ENCODE results near the gene CALN1. TPM values are rescaled to one million over a fixed set of nuclear protein-coding genes. Genes with fewer than 3 reads are reported as not detected.

Gene CALN1
- total and polyA plus RNA-seq, 2 of the 8 experiments (the other 6 are each of a cell fraction or from before 2014, with no cell fraction given): 6.4 to 15.2 TPM

DNA sequence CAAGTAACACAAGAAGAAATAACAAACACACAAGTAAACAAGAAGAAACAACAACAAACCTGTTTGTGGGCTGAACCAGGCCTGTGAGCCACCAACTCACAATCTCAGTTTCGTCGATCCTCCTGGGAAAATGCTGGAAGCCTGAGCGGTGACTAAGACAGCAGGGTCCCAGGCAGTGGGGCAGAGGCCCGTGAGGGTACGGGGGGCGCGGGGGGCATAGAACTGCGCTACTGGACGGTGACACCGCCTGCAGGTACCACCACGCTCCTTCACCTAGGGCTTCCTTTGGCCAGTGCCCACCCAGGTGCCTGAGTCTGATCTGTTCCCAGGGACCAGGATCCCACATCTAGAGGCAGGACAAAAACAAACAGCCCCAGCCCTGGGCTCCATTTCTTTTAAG, 3.4 kb upstream of the CALN1 start (continued):
- TF ChIP-seq EP300 (IDR thresholded peaks at IDR 0.05; ENCODE audit: borderline replicate concordance in 1 of 2, low read depth in 2 of 2, low read length in 2 of 2): no peak
- TF ChIP-seq NRF1 (IDR thresholded peaks at IDR 0.05; ENCODE audit: low read depth, low read length): no peak
- no peak for TF ChIP-seq NANOG (IDR thresholded peaks at IDR 0.05; ENCODE audit: insufficient read depth, low read depth, low read length, poor library complexity, severe bottlenecking)
- no peak for TF ChIP-seq SAP30 (IDR thresholded peaks at IDR 0.05; ENCODE audit: insufficient read depth, insufficient replicate concordance, low read length)
- TF ChIP-seq, protein P1, sequence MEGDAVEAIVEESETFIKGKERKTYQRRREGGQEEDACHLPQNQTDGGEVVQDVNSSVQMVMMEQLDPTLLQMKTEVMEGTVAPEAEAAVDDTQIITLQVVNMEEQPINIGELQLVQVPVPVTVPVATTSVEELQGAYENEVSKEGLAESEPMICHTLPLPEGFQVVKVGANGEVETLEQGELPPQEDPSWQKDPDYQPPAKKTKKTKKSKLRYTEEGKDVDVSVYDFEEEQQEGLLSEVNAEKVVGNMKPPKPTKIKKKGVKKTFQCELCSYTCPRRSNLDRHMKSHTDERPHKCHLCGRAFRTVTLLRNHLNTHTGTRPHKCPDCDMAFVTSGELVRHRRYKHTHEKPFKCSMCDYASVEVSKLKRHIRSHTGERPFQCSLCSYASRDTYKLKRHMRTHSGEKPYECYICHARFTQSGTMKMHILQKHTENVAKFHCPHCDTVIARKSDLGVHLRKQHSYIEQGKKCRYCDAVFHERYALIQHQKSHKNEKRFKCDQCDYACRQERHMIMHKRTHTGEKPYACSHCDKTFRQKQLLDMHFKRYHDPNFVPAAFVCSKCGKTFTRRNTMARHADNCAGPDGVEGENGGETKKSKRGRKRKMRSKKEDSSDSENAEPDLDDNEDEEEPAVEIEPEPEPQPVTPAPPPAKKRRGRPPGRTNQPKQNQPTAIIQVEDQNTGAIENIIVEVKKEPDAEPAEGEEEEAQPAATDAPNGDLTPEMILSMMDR (IDR thresholded peaks at IDR 0.05; ENCODE audit: control extremely low read depth in 1 of 3, insufficient read depth in 1 of 3, low read depth in 1 of 3, low read length in 3 of 3): no peak

Data from H1 (cell line).